Small intestine (tissue), 7 donors: ENCODE measurements around the gene UNC5C. TPM values are rescaled to one million over a fixed set of nuclear protein-coding genes. Genes with fewer than 3 reads are reported as not detected.

Experiments
- DNase-seq, 2 donors: peaks; one replicate each; pipeline versions ENCODE4 v3.0.0 to v3.0.0-alpha.2; 2013
- FAIRE-seq: peaks from 2 replicates; lab custom pipeline; 2012; peaks lifted over from hg19 to GRCh38; lab: Jason Lieb, UNC
- H3K27ac ChIP-seq, 3 donors: one replicate each; pipeline ENCODE4 v1.5.1; 2013; ENCODE audit warnings: low read length in 2 of 3, mild to moderate bottlenecking in 2 of 3, control low read depth in 1 of 3, inconsistent platforms in 1 of 3, low read depth in 1 of 3, moderate library complexity in 1 of 3
- H3K27me3 ChIP-seq, 3 donors: one replicate each; pipeline ENCODE4 v1.6.1; 2013; ENCODE audit warnings: low read length in 3 of 3, inconsistent platforms in 1 of 3; ENCODE audit not compliant: control insufficient read depth in 3 of 3, insufficient read depth in 3 of 3
- H3K36me3 ChIP-seq, 3 donors: one replicate each; pipeline ENCODE4 v1.6.1; 2013; ENCODE audit warnings: low read length in 3 of 3, inconsistent platforms in 1 of 3, low read depth in 1 of 3, mild to moderate bottlenecking in 1 of 3, moderate library complexity in 1 of 3; ENCODE audit not compliant: control insufficient read depth in 3 of 3, insufficient read depth in 2 of 3
- H3K4me1 ChIP-seq, 3 donors: one replicate each; pipeline ENCODE4 v1.6.1; 2013; ENCODE audit warnings: low read length in 2 of 3, inconsistent platforms in 1 of 3, low read depth in 1 of 3, mild to moderate bottlenecking in 1 of 3, moderate library complexity in 1 of 3; ENCODE audit not compliant: control insufficient read depth in 3 of 3, insufficient read depth in 2 of 3
- H3K4me3 ChIP-seq, 3 donors: one replicate each; pipeline ENCODE4 v1.5.1; 2013; ENCODE audit warnings: low read length in 3 of 3, control low read depth in 1 of 3, inconsistent platforms in 1 of 3, low read depth in 1 of 3, mild to moderate bottlenecking in 1 of 3, moderate library complexity in 1 of 3
- H3K9me3 ChIP-seq, 2 donors: one replicate each; pipeline ENCODE4 v1.6.1; 2013; ENCODE audit warnings: low read depth in 1 of 2, low read length in 1 of 2; ENCODE audit not compliant: control insufficient read depth in 2 of 2, insufficient read depth in 1 of 2
- WGBS, 3 donors: extraction: QIAGEN DNeasy Blood & Tissue Kit; methylation state at CpG; one replicate each; pipeline ENCODE4 v1.1.7; 2013; 5-methylcytosine and 5-hydroxymethylcytosine counted together
- polyA plus RNA-seq, 4 donors: library from polyadenylated mRNA; stranded (reverse) in 3 of 4; unstranded in 1 of 4; fragments of 200-250 nt in 3 of 4; fragments of 120-200 nt in 1 of 4; gene quantifications; one replicate each; pipeline versions ENCODE4 v1.2.1 to v1.2.3, GENCODE V29; 2013
- donor health status: healthy with polysubstance abuse.
- donor health status: control.
- donor health status: control.
- donor health status: Bipolar disorder and iron deficiency.
- donor health status: healthy.

The UNC5C gene
- polyA plus RNA-seq, 4 donors: under 0.01 to 2.9 (median 1.1) TPM; not detected in 1

GRCh38 chr4:95550115-95550987 is 1.6 kb upstream of the UNC5C start:
- Histone ChIP-seq H3K36me3 (no peaks in the 10 kb centered on the region), H3K27ac (peak overlapping the region in 2 of 3 donors; percentile 62 to 94), H3K9me3 (no peaks in the 10 kb centered on the region), H3K4me1 (peaks cover 0 to 3% (median 0%) of the 10 kb centered on the region in 3 donors), H3K27me3 (peaks cover 5 to 48% (median 13%) of the 10 kb centered on the region in 3 donors), H3K4me3 (peak overlapping the region; percentile 31 to 50 (median 34))
- 42 to 54% (median 43%) methylated on average over 6 of the region's 6 CpGs for WGBS, 3 donors
- DNase-seq (no peak), FAIRE-seq (no peak)

DNA sequence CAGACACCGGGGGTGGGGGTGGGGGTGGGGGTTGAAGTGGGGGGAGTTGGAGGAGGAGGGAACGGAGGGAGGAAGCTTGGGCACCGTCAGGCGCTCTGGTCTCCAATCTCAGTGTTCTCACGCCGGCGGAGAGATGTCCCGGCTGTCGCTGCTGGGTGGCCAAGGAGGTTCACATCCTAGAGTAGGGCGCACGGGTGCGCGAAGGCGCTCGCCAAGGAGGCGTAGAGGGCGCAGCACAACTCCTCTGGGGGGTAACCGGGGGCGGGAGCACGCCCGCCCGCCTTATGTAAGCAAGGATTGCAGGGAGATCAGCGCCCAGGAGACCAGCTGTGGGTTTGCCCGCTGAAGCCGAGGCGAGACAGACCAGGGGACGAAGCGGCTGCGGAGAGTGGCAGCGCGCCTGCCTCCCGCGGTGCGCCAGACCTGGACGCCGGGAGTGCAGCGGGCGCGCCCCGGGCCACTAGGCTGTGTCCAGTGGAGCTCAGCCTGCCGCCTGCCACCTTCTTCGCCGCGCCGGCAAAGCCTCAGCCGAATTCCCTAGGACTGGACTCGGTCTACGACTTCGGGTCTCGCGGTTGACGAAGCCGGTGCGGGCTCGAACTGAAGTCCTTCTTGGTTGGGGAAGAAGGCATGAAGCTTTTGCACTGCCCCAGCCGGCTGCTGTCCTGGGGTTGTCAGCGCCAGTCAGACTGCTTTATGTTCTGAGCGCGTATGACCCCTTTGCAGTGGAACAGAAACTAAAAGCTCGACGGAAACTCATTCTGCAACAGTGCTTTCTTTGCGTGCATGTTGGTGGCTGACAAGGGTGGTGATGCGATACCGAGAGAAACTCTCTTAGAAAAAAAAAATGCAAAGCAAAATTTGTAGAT is 707 bp upstream of the UNC5C start:
- peak overlapping the region; percentile 9 to 94 (median 62) for H3K27ac ChIP-seq
- peaks cover 0 to 3% (median 0%) of the 10 kb centered on the region in 3 donors for H3K4me1 ChIP-seq
- DNase-seq (peak; percentile 6 to 53), FAIRE-seq (no peak)
- no peaks in the 10 kb centered on the region for H3K36me3 ChIP-seq
- 1 to 2% (median 1%) methylated on average over 55 to 64 of the region's 64 CpGs for WGBS, 3 donors
- H3K27me3 ChIP-seq: peaks cover 5 to 47% (median 13%) of the 10 kb centered on the region in 3 donors
- H3K9me3 ChIP-seq: no peaks in the 10 kb centered on the region
- H3K4me3 ChIP-seq: peak overlapping the region; percentile 31 to 50 (median 34)

- no peaks in the 10 kb centered on the region for H3K36me3 ChIP-seq
- 3 to 14% (median 6%) methylated on average over 39 to 41 of the region's 41 CpGs for WGBS, 3 donors
- H3K9me3 ChIP-seq: no peaks in the 10 kb centered on the region
- DNase-seq (peak in 1 of 2 donors; percentile 14), FAIRE-seq (no peak)
- peak overlapping the region; percentile 4 to 50 (median 28) for H3K4me3 ChIP-seq
- peak overlapping the region in 2 of 3 donors; percentile 41 to 68 for H3K27ac ChIP-seq
- peaks cover 5 to 45% (median 13%) of the 10 kb centered on the region in 3 donors for H3K27me3 ChIP-seq
- H3K4me1 ChIP-seq: peaks cover 0 to 3% (median 0%) of the 10 kb centered on the region in 3 donors
These were observed 880 bp downstream of the UNC5C start for GRCh38 chr4:95547715-95548471.

DNA sequence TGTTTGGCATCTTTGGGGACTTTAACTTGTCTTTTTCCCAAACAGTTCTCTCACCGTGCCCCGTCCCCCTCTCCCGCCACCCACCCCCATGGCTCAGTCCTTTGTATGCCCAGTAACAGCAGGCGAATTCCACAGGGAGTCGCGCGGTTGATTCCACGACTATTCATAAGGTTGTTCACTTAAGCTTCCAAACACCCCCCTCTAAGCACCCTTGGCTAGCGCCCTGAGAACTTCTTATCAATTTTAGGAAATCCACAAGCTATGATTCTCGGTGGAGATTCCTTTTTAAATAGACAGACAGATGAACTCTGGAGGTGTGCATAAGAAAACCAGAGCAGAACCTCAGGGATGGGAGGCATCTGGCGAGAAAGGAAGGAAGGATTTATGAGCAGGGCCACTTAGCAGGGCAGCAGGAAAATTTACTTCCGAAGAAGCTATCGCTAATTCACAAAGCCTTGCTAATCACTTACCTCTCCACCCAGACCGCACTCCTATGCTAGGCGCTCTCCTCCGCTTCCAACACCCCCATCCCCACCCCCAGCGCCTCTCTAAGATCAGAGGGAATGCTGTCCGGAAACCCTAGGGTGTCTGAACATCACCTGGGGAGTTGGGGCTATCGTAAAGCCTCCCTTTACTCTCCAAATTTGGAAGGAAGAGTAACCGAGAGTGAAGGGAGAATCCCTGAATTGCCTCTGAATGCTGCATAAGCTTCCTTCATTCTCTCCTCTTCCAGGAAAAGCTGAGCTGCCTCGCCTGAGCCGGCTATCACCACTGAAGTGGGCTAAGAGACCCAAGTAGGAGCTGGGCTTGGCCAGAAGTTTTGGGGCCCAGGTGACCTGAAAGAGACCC is 1.7 kb downstream of the UNC5C start:
- Histone ChIP-seq H3K4me1 (peaks cover 0 to 3% (median 0%) of the 10 kb centered on the region in 3 donors), H3K9me3 (no peaks in the 10 kb centered on the region), H3K27ac (peak overlapping the region in 2 of 3 donors; percentile 25 to 41), H3K27me3 (peaks cover 5 to 45% (median 13%) of the 10 kb centered on the region in 3 donors), H3K36me3 (no peaks in the 10 kb centered on the region), H3K4me3 (peak overlapping the region in 2 of 3 donors; percentile 12 to 50)
- DNase-seq: peak in 1 of 2 donors; percentile 9
- 16 to 30% (median 17%) methylated on average over 22 of the region's 22 CpGs for WGBS, 3 donors
- no peak for FAIRE-seq

- H3K4me3 ChIP-seq: peak overlapping the region in 1 of 3 donors; percentile 50
- H3K27ac ChIP-seq: no peak overlapping the region
- peaks cover 5 to 45% (median 13%) of the 10 kb centered on the region in 3 donors for H3K27me3 ChIP-seq
- DNase-seq: no peak
- H3K4me1 ChIP-seq: peaks cover 0 to 3% (median 0%) of the 10 kb centered on the region in 3 donors
- no peaks in the 10 kb centered on the region for H3K9me3 ChIP-seq
- no peak for FAIRE-seq
- 15 to 47% (median 27%) methylated on average over 3 of the region's 3 CpGs for WGBS, 3 donors
- no peaks in the 10 kb centered on the region for H3K36me3 ChIP-seq
These were observed 2.6 kb downstream of the UNC5C start for GRCh38 chr4:95546221-95546620.

- Histone ChIP-seq H3K36me3 (no peaks in the 10 kb centered on the region), H3K9me3 (no peaks in the 10 kb centered on the region), H3K4me3 (no peak overlapping the region), H3K4me1 (peaks cover 0 to 3% (median 0%) of the 10 kb centered on the region in 3 donors), H3K27me3 (peaks cover 5 to 41% (median 13%) of the 10 kb centered on the region in 3 donors), H3K27ac (peak overlapping the region in 1 of 3 donors; percentile 31)
- WGBS, 3 donors: 68 to 92% (median 90%) methylated on average over 6 of the region's 6 CpGs
- DNase-seq (no peak), FAIRE-seq (no peak)
These were observed 3.2 kb downstream of the UNC5C start for GRCh38 chr4:95545546-95545945.
